IPS DF 4.7 (cell line): ENCODE data around the gene MED12L.

ENCODE experiments used
- DNase-seq: peaks from one replicate; pipeline ENCODE4 v3.0.0-alpha.2; 2013; ENCODE audit warnings: low spot score; ENCODE audit errors: extremely low read depth

Gene MED12L

DNA sequence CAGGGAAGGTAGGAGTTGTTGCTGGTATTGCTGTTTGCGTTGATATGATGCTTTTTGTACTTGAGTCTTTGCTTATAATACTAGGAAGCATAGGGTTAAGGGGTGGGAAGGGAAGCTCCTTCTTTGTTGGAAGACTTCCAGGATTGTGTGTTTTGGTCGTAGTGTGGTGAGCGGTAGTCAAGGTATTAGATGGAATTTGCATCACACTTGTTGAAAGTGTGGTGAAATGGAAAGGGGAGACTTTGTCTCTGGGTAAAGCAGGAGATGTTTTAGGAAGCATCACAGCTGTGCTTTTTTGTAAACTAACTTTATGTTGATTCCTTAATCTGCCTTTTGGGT, 360.5 kb downstream of the MED12L start:
- no peak for DNase-seq

- DNase-seq, result no peak
These were observed 366.9 kb downstream of the MED12L start for GRCh38 chr3:151452368-151452767.

DNA sequence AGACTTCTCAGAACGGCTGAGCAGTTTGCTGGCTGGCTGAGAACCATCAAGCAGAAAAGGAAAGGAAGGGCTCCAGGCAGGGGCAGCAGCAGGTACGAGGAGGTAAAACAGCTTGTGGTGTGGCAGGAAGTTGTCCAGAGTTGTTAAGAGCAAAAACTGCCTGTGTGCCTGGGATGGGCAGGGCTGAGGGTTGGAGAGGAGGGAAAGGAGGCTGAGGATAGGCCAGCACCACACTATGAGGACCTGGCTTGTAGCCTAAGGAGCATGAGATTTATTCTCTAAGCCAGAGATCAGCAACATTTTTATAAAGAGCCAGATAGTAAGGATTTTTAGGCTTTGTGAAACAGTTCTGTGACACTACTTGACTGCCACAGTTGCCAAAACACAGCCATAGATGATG, 367.4 kb downstream of the MED12L start:
- no peak for DNase-seq

- DNase-seq, result no peak
These were observed 370.6 kb downstream of the MED12L start for GRCh38 chr3:151456065-151456464.

- no peak for DNase-seq
These were observed 373.9 kb downstream of the MED12L start for GRCh38 chr3:151459358-151459757.

DNA sequence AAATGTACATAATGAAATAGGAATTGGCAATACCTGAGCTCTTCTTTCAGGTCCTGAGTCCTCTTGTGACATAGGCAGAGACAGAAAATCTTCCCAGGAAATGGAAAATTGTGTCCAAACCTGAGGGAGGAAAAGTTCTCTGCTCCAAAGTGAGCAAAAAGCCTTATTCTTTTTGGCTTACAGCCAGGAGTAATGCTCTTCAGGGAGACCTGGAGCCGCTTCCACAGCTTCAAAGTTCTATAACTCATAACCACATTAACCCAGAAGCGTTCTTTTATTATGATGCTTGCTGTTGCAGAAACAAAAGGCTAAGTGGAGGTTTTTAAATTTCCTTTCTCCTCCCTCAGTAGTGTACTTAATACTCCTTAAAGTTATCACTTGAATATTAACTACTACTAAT, 374.8 kb downstream of the MED12L start:
- no peak for DNase-seq

DNA sequence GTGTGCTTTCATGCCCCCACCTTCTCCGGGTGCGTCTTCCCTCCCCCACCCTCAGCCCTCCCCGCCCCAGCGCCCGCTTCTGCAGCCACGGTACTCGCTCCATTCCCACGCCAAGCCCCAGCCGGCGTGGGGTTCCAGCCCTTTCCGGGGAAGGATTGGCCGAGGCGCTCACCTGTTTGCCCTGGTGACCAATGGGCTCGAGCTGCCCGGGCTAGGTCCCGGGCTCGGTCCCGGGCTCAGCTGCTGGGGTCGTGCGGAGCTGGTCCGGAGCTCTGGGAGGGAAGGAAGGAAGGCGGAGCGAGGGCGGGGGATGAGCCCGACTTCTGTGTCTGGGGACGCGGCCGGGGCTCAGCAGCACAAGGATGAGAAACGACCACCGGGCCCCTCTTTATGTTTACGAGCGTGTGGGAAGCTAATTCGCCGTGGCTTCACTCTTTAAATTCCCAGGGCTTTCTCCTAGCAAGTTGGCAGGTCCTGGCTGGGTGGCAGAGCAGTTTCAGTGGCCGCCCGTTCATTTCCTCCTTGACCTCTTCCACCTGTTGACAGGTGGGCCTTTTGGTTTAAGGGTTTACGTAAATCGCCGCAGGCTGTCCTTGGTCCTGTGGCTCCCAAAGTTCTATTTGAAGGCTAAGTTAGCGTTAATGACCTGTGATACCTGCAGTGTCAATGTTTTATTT, 375.4 kb downstream of the MED12L start, which contains the start of gene IGSF10:
Gene IGSF10 (minus strand): TSS at position 288 of the 677 bp plus-strand sequence. CDS start 2,352 bp downstream, outside the sequence.
- no peak for DNase-seq

DNA sequence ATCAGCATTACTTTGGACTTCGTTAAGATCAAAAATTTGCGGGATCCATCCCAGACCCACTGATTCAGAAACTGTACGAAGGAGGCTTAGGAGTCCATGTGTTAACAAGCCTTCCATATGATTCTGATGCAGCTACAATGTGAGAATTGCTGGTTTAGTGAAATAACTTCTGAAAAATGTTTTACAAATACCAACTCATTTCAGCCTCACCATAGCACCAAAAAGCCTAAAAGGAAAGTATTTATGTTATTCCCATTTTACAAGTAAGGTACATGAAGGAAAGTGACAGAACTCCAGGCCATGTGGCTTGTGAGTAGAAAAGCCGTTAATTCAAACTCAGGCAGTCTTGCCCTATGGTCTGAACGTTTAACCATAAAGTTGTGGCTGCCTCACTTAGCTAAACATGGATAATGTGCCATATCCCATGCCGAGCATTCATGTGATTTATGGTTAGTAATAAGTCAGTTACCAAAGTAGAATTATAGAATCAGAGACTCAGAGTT, 376.9 kb downstream of the MED12L start:
- DNase-seq, result no peak

DNA sequence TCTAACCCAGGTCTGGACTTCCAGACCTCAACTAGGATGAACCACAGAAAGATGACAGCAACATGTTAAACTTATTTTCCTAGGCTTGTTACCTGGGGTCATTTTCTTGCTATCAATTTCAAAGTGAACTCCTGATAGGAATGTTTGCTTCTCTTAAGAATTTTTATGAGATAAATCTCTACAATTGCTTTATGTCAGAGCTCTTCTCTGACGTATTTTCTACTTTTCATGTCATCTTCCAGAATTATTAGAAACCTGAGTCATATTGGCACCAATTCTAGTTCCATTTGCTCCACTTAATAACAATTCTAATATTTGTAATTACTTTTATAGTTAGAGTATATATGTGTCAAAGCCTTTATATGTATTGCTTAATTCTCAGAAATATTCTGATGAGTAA, 377.5 kb downstream of the MED12L start:
- no peak for DNase-seq

DNA sequence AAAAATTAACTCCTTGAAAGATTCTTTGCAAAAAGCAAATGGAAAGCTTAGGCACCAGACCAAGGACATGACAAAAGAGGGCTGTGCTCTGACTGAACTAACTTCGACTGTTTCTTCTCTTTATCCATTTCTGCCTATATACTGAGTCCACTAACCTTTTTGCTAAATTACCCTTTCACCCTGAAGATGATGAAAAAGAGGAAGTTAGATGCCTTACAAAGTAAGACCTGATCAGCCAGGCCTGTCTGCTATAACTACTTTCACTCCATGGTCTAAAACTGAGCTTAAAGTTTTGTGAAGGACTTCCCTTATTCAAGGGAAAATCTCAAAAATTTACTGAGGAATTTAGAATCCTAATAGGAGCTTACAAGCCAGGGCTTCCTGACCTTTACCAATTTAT, 381.6 kb downstream of the MED12L start:
- DNase-seq, result no peak

GRCh38 chr3:151468284-151468917, 382.9 kb downstream of the MED12L start:
- no peak for DNase-seq

DNA sequence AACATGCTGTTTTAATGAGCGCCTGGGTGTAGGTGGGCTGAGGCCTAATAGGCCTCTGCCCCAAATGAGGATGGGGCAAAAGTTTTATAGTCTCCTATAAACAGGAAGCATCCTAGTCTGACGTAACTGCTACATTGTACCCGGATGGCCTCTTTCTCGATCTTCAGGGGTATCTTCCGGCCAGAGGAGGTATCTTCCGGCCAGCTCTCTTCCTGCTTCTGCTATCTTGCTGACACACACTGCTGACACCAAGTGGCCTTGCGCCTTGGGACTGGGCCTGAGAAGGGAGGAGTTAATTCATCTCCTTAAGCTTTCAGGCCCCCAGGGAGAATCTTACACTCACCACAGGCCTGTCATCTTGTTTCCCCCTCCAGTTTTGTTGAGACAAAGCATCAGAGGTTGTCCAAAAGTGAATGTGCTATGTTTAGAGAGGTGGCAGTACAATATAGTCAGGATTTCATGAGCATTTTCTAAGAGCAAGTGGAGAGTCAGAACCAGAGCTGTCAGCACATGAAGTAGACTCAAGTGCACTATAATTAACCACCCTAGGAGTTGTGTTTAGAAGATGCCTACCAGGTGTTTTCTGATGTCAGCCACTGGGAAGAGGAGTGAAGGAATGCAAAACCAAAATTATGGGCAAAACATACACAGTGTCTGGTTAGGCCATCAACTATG, 391.0 kb downstream of the MED12L start:
- no peak for DNase-seq

DNA sequence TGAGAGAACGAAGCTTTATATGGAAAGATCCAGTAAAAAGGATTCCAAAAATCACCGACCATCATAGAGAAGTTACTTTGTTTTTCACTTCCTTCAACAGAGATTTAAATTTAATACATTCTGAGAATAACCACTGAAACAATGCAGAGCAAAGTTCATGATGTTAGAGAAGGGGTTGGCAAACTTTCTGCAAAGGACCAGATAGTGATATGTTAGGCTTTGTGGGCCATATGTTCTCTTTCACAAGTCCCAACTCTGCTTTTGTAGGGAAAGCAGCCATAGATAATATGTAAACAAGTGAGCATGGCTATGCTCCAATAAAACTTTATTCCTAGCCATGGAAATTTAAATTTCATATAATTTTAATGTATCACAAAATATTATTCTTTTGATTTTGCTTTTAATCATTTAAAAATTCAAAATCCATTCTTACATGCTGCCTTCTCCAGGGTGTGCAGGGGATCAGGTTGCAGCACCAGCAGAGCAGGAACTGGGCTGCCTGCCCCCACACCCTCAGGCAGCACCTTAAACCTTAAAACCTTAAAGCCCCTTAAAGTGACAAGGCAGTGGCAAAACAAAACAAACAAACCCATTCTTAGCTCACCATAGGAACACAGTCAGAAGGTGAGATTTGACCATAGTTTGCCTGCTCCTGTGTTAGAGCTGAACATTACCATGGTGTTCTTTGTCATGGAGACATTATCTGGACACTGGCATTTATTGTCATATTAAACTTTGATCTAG, 392.3 kb downstream of the MED12L start:
- DNase-seq, result no peak

GRCh38 chr3:151478335-151478697, 392.9 kb downstream of the MED12L start:
- DNase-seq, result no peak

- no peak for DNase-seq
These were observed 394.0 kb downstream of the MED12L start for GRCh38 chr3:151479452-151479851.

- DNase-seq, result no peak
These were observed 395.0 kb downstream of the MED12L start for GRCh38 chr3:151480492-151480891.

- DNase-seq, result no peak
These were observed 398.0 kb downstream of the MED12L start for GRCh38 chr3:151483488-151483887.

GRCh38 chr3:151483961-151484520, 398.6 kb downstream of the MED12L start:
- DNase-seq, result no peak
